Common myeloid progenitor, CD34-positive (primary cell): ENCODE data around the gene ADGRV1.

Experiments used
- CTCF ChIA-PET: fragments of 350-600 bp; sonication (Branson Sonifier 250); formaldehyde crosslinking; loops from one replicate; lab custom pipeline; 2021; ENCODE audit warnings: antibody characterized with exemption; lab: Charles Lee
- POLR2A ChIA-PET: fragments of 350-600 bp; sonication (Branson Sonifier 250); formaldehyde crosslinking; loops from one replicate; lab custom pipeline; 2021; ENCODE audit warnings: antibody characterized with exemption; lab: Charles Lee
- DNase-seq, 3 donors: peaks; one replicate each; pipeline versions ENCODE4 v3.0.0 to v3.0.0-alpha.2; 2013
- H3K27ac ChIP-seq, 2 experiments: 1 replicate in 1 of 2; 2 replicates in 1 of 2; pipeline ENCODE4 v1.7.0; 2013; ENCODE audit warnings: inconsistent platforms in 2 of 2, low read length in 2 of 2, mild to moderate bottlenecking in 2 of 2, low read depth in 1 of 2, moderate library complexity in 1 of 2; ENCODE audit not compliant: severe bottlenecking in 2 of 2, insufficient read depth in 1 of 2, poor library complexity in 1 of 2
- H3K27me3 ChIP-seq, 5 experiments: replicated peaks in 2 of 5; 1 replicate in 3 of 5; 2 replicates in 2 of 5; pipeline versions ENCODE4 v1.6.1 to v1.7.0; 2013; ENCODE audit warnings: low read length in 4 of 5, mild to moderate bottlenecking in 2 of 5, moderate library complexity in 2 of 5, inconsistent platforms in 1 of 5; ENCODE audit not compliant: insufficient read depth in 5 of 5, control insufficient read depth in 4 of 5
- H3K36me3 ChIP-seq, 4 experiments: 1 replicate in 2 of 4; 2 replicates in 2 of 4; pipeline versions ENCODE4 v1.6.1 to v1.7.0; 2013; ENCODE audit warnings: low read length in 3 of 4, control low read depth in 1 of 4, mild to moderate bottlenecking in 1 of 4; ENCODE audit not compliant: control insufficient read depth in 4 of 4, insufficient read depth in 4 of 4
- H3K4me1 ChIP-seq, 4 experiments: 1 replicate in 3 of 4; 2 replicates in 1 of 4; pipeline versions ENCODE4 v1.6.1 to v1.7.1; 2013; ENCODE audit warnings: low read length in 3 of 4, mild to moderate bottlenecking in 3 of 4, control low read depth in 1 of 4, inconsistent platforms in 1 of 4, moderate library complexity in 1 of 4; ENCODE audit not compliant: control insufficient read depth in 4 of 4, insufficient read depth in 4 of 4; ENCODE audit errors: control extremely low read depth in 1 of 4
- H3K4me3 ChIP-seq, 7 experiments: 1 replicate in 4 of 7; 2 replicates in 3 of 7; pipeline versions ENCODE4 v1.5.1 to v1.7.0; 2013; ENCODE audit warnings: mild to moderate bottlenecking in 7 of 7, low read length in 6 of 7, moderate library complexity in 6 of 7, inconsistent platforms in 2 of 7, low read depth in 2 of 7, control low read depth in 1 of 7; ENCODE audit not compliant: insufficient read depth in 4 of 7, control insufficient read depth in 1 of 7; ENCODE audit errors: extremely low read depth in 1 of 7
- H3K9me3 ChIP-seq, 5 experiments: 1 replicate in 4 of 5; 2 replicates in 1 of 5; pipeline versions ENCODE4 v1.6.1 to v1.7.1; 2013; ENCODE audit warnings: low read length in 4 of 5, mild to moderate bottlenecking in 2 of 5, inconsistent platforms in 1 of 5, low read depth in 1 of 5, moderate library complexity in 1 of 5; ENCODE audit not compliant: control insufficient read depth in 4 of 5, insufficient read depth in 2 of 5; ENCODE audit errors: control extremely low read depth in 1 of 5
- WGBS: methylation state at CpG from one replicate; pipeline ENCODE4 v1.1.5; 2013; ENCODE audit not compliant: insufficient coverage; 5-methylcytosine and 5-hydroxymethylcytosine counted together

Gene ADGRV1

GRCh38 chr5:91130759-91131158 lies 572.2 kb downstream of the ADGRV1 start:
- H3K4me1 ChIP-seq = no peaks in the 10 kb centered on the region
- no peaks in the 10 kb centered on the region for H3K27me3 ChIP-seq
- no peak overlapping the region for H3K4me3 ChIP-seq
- no peak for DNase-seq
- no peak overlapping the region for H3K27ac ChIP-seq
- no peaks in the 10 kb centered on the region for H3K9me3 ChIP-seq
- ChIA-PET CTCF (no interaction called here), POLR2A (no interaction called here)
- no peaks in the 10 kb centered on the region for H3K36me3 ChIP-seq
- no CpG with 5 or more reads among the region's 3 CpGs for WGBS

GRCh38 chr5:91132550-91132949 lies 574.0 kb downstream of the ADGRV1 start:
- no peak overlapping the region for H3K27ac ChIP-seq
- ChIA-PET CTCF (no interaction called here), POLR2A (no interaction called here)
- no peaks in the 10 kb centered on the region for H3K9me3 ChIP-seq
- WGBS = 78% methylated on average over 2 of the region's 2 CpGs
- no peak for DNase-seq
- H3K4me3 ChIP-seq = no peak overlapping the region
- H3K4me1 ChIP-seq = no peaks in the 10 kb centered on the region
- no peaks in the 10 kb centered on the region for H3K27me3 ChIP-seq
- H3K36me3 ChIP-seq = no peaks in the 10 kb centered on the region

DNA sequence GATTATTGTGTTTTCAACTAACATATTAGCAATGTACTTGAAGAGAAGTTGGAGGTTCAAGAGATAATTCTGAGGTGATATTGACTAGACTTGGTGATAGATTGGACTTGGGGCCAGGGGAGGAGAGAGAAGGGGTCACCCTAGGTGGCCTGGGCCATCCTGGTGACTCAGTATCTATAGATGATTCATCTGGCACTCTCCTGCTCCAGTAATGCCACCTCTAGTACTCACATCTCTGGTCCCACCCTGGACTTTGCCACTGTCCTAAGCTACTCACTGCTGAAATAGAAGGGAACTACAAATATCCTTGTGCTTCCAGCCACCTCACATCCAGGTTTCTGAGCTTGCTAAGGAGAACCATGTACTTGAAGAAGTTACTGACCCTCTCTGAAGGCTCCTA lies 574.6 kb downstream of the ADGRV1 start:
- H3K27ac ChIP-seq = no peak overlapping the region
- POLR2A ChIA-PET = no interaction called here
- DNase-seq = no peak
- H3K27me3 ChIP-seq = no peaks in the 10 kb centered on the region
- H3K36me3 ChIP-seq = no peaks in the 10 kb centered on the region
- CTCF ChIA-PET = no interaction called here
- H3K4me1 ChIP-seq = no peaks in the 10 kb centered on the region
- no peaks in the 10 kb centered on the region for H3K9me3 ChIP-seq
- no peak overlapping the region for H3K4me3 ChIP-seq

- CTCF ChIA-PET = no interaction called here
- POLR2A ChIA-PET = no interaction called here
Observed at GRCh38 chr5:91135475-91136248, 577.1 kb downstream of the ADGRV1 start.

GRCh38 chr5:91136271-91136670 lies 577.7 kb downstream of the ADGRV1 start:
- no peaks in the 10 kb centered on the region for H3K9me3 ChIP-seq
- POLR2A ChIA-PET = no interaction called here
- no peaks in the 10 kb centered on the region for H3K36me3 ChIP-seq
- no peak for DNase-seq
- no peak overlapping the region for H3K4me3 ChIP-seq
- WGBS = 71% methylated on average over 1 of the region's 1 CpG
- no peak overlapping the region for H3K27ac ChIP-seq
- no peaks in the 10 kb centered on the region for H3K27me3 ChIP-seq
- H3K4me1 ChIP-seq = no peaks in the 10 kb centered on the region
- CTCF ChIA-PET = no interaction called here

More at GRCh38 chr5:91135475-91136248, 577.1 kb downstream of the ADGRV1 start:
- 87% methylated on average over 3 of the region's 5 CpGs for WGBS
- DNase-seq = no peak
- no peaks in the 10 kb centered on the region for H3K36me3 ChIP-seq
- H3K4me1 ChIP-seq = no peaks in the 10 kb centered on the region
- no peaks in the 10 kb centered on the region for H3K9me3 ChIP-seq
- no peak overlapping the region for H3K27ac ChIP-seq
- H3K27me3 ChIP-seq = no peaks in the 10 kb centered on the region
- no peak overlapping the region for H3K4me3 ChIP-seq

- ChIA-PET POLR2A (no interaction called here), CTCF (no interaction called here)
- Histone ChIP-seq H3K4me1 (no peaks in the 10 kb centered on the region), H3K27ac (no peak overlapping the region), H3K27me3 (no peaks in the 10 kb centered on the region), H3K36me3 (no peaks in the 10 kb centered on the region), H3K9me3 (no peaks in the 10 kb centered on the region), H3K4me3 (no peak overlapping the region)
- 100% methylated on average over 1 of the region's 3 CpGs for WGBS
- no peak for DNase-seq
Observed at GRCh38 chr5:91137647-91138046, 579.0 kb downstream of the ADGRV1 start.

DNA sequence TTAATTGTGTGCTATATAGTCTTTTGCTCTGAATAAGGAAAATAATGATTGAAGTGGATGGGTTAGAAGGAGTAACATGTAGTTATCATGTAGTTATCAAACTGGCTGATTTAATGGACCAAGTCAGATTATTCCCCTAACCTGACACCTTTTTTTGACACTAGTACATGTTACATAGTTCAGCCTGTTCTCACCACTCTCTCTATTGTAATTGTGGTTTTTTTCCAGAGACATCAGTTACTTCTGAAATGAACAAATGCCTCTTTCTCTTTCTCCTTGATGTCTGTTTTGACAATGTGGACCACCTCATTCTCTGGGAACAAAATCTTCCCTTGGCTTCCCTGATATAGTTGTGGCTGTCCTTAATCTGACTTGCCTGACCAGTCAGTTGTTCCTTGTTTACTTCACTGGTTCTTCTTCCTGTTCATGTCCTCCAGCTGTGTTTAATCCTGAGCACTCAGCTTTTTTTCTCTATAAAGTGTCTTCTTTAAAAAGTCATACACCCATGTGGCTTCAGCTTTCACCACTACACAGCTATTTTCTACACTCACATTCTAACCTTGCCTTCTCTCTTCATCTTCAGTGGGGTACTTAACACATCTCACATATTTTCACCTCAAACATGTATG lies 581.1 kb downstream of the ADGRV1 start:
- H3K36me3 ChIP-seq = no peaks in the 10 kb centered on the region
- H3K9me3 ChIP-seq = no peaks in the 10 kb centered on the region
- no peaks in the 10 kb centered on the region for H3K27me3 ChIP-seq
- no peaks in the 10 kb centered on the region for H3K4me1 ChIP-seq
- ChIA-PET POLR2A (no interaction called here), CTCF (no interaction called here)
- H3K4me3 ChIP-seq = no peak overlapping the region
- no peak overlapping the region for H3K27ac ChIP-seq
- no peak for DNase-seq
